Lower leg skin (tissue), 3 donors: ENCODE results near the gene FAM221B.

Experiments
- CTCF ChIP-seq, 3 donors: fragments of 450-650 bp; IDR thresholded peaks; one replicate each; pipeline ENCODE4 v1.5.1; 2016; ENCODE audit warnings: antibody characterized with exemption in 3 of 3, mild to moderate bottlenecking in 3 of 3, moderate library complexity in 2 of 3
- POLR2A ChIP-seq, 2 donors: fragments of 450-650 bp; IDR thresholded peaks; one replicate each; pipeline ENCODE4 v1.6.1; 2016 to 2017; ENCODE audit warnings: antibody characterized with exemption in 2 of 2, mild to moderate bottlenecking in 1 of 2, moderate library complexity in 1 of 2

GRCh38 chr9:35870351-35870923, 41.9 kb upstream of the FAM221B start, which contains the start of gene OR13J1:
- TF ChIP-seq CTCF (IDR thresholded peaks at IDR 0.05) (no peak), POLR2A (IDR thresholded peaks at IDR 0.05) (no peak)
